ENCODE data around the gene TAL1.
"Not testable (repeated sequence)": the region's sequence is repeated elsewhere in the genome, so short reads cannot be mapped to it uniquely, and the experiment has no call there.

Gene TAL1

DNA sequence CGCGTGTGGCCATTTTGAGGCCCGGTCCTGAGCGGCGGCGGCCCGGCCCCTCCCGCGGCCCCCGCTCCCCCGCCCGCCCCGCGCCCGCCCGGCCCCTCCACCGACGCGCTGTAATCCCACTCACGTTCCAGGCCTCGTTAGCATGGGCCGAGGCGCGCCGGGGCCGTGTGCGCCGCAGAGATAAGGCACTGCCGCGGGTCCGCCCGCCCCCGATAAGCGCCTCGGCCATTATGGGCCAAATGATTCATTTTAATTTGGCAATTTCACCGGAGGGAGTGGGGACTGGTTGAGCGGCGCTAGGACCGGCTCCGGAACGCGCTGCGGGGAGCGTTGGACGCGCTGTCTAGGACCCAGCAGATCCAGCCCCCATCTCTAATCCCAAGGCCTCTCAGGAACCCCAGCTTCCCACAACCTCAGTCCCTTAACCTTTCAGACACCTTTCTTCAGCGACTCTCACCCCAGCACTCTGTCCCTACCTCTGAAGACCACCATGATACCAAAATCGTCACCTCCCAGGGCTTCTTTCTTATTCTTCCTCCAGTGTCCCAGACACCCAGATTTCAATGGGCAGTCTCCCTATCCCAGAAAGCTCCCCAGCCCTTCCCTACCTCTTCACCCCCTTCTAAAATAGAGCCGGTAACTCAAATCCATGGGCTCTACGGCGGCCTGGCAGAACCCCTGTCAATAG, at the start of gene TAL1:
TAL1 (minus strand) TSS at position 39 of the 688 bp plus-strand sequence. CDS start 6,337 bp downstream, outside the sequence.
- peak; percentile 53 for DNase-seq (ENCODE audit: low read depth)
- TF ChIP-seq POLR2A (IDR thresholded peaks at IDR 0.05; ENCODE audit: extremely low read depth, insufficient read length) = no peak
- TF ChIP-seq, protein P1, sequence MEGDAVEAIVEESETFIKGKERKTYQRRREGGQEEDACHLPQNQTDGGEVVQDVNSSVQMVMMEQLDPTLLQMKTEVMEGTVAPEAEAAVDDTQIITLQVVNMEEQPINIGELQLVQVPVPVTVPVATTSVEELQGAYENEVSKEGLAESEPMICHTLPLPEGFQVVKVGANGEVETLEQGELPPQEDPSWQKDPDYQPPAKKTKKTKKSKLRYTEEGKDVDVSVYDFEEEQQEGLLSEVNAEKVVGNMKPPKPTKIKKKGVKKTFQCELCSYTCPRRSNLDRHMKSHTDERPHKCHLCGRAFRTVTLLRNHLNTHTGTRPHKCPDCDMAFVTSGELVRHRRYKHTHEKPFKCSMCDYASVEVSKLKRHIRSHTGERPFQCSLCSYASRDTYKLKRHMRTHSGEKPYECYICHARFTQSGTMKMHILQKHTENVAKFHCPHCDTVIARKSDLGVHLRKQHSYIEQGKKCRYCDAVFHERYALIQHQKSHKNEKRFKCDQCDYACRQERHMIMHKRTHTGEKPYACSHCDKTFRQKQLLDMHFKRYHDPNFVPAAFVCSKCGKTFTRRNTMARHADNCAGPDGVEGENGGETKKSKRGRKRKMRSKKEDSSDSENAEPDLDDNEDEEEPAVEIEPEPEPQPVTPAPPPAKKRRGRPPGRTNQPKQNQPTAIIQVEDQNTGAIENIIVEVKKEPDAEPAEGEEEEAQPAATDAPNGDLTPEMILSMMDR (IDR thresholded peaks at IDR 0.05; ENCODE audit: low read depth, low read length) = no peak
- peak within 1 kb of the TSS; percentile 36 for H3K4me3 ChIP-seq (ENCODE audit: low read depth, low read length)

DNA sequence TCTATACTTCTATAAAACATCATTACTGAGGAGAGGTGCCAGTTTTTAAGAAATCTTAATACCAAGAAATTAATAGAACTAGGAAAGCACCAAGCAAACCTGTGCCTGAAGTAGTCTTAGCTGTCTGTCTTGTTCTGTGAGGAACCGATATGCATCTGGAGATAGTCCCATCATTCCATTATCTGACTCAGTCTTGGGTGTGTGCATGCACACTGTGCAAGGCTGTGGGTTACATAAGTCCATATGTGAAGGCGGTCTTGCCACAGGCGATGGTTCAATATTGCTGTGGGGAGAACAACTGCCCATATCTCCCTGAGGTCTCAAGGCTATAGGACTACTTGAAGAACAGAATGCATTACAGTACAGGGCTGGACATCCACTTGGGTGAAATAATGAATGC, 48.1 kb upstream of the TAL1 start:
- TF ChIP-seq, protein P1 (IDR thresholded peaks at IDR 0.05; ENCODE audit: low read depth, low read length) = no peak
- TF ChIP-seq, protein P2, sequence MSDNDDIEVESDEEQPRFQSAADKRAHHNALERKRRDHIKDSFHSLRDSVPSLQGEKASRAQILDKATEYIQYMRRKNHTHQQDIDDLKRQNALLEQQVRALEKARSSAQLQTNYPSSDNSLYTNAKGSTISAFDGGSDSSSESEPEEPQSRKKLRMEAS (IDR thresholded peaks at IDR 0.05; ENCODE audit: low read depth, low read length) = no peak
- TF ChIP-seq POLR2A (IDR thresholded peaks at IDR 0.05; ENCODE audit: extremely low read depth, insufficient read length) = no peak
- TF ChIP-seq MYC (IDR thresholded peaks at IDR 0.05; ENCODE audit: low read depth, low read length) = no peak

DNA sequence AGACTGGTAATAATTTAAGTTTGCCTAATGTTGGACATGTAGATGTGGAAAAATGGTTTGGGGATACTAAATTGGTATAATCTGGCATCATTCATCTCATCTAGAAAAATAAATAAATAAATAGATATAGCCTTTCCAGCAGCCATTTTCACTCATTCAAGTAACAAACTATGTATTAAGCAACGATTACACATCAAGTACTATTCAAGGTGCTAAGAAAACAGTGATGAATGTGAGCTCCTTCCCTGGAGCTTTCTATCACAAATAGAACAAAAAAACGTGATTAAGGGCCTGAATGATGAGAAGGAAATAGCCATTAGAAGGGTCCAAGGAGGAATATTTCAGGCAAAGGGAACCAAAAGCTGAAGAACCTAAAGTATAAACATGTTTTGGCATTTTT, 44.8 kb upstream of the TAL1 start:
- no peak for DNase-seq (ENCODE audit: low read depth)
- TF ChIP-seq, protein P1 (IDR thresholded peaks at IDR 0.05; ENCODE audit: low read depth, low read length) = no peak
- TF ChIP-seq POLR2A (IDR thresholded peaks at IDR 0.05; ENCODE audit: extremely low read depth, insufficient read length) (no peak), MYC (IDR thresholded peaks at IDR 0.05; ENCODE audit: low read depth, low read length) (no peak)
- TF ChIP-seq, protein P2 (IDR thresholded peaks at IDR 0.05; ENCODE audit: low read depth, low read length) = no peak
- no peak overlapping the region for H3K4me3 ChIP-seq (ENCODE audit: low read depth, low read length)

More for the DNA sequence above, 48.1 kb upstream of the TAL1 start:
- no peak overlapping the region for H3K4me3 ChIP-seq (ENCODE audit: low read depth, low read length)
- DNase-seq (ENCODE audit: low read depth) = no peak

DNA sequence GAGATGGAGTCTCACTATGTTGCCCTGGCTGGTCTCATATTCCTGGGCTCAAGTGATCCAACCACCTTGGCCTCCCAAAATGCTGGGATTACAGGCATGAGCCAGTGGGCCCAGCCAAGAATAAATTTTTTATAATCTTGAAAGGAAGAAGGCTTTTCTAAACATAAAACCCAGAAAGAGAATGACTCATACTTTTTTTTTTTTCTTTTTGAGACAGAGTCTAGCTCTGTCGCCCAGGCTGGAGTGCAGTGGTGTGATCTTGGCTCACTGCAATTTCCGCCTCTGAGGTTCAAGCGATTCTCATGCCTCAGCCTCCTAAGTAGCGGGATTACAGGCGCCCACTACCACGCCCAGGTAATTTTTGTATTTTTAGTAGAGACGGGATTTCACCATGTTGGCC, 43.8 kb upstream of the TAL1 start:
- not testable (repeated sequence) for DNase-seq (ENCODE audit: low read depth); H3K4me3 ChIP-seq (ENCODE audit: low read depth, low read length)

DNA sequence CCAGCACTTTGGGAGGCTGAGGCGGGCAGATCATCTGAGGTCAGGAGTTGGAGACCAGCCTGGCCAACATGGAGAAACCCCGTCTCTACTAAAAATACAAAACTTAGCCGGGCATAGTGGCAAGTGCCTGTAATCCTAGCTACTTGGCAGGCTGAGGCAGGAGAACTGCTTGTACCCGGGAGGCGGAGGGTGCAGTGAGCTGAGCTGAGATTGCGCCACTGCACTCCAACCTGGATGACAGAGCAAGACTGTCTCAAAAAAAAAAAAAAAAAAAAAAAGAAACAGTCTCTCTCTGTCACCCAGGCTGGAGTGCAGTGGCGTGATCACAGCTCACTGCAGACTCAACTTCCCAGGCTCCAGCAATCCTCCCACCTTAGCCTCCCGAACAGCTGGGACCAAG, 33.5 kb upstream of the TAL1 start:
- H3K4me3 ChIP-seq (ENCODE audit: low read depth, low read length); DNase-seq (ENCODE audit: low read depth): not testable (repeated sequence)

DNA sequence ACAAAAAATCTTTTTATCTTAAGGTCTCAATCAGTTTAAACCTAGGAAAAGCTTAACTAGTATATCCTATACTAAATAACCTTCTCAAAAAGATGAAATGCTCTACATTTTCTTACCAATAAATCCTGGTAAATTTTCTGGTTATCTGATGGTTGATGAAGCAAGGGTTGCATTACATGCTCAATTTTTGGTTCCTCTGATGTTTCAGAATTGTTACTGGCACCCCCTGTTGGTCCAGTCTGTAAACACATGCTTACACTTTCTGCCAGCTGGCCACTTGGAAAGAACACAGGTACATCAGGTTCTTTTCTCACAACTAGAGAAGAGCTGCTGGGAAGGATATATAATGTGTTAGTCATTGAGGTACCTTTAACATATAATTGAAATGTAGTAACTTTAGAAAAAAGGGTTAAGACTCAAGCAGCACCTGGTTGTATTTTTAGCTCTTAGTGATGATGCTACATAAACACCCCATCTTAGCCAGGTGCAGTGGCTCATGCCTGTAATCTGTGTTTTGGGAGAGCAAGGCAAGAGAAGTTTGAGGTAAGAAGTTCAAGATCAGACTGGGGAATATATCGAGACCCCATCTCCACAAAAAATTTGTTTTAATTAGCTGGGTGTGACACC, 30.9 kb upstream of the TAL1 start:
- DNase-seq (ENCODE audit: low read depth) = peak; percentile 55
- no peak overlapping the region for H3K4me3 ChIP-seq (ENCODE audit: low read depth, low read length)
- TF ChIP-seq POLR2A (IDR thresholded peaks at IDR 0.05; ENCODE audit: extremely low read depth, insufficient read length) (no peak), MYC (IDR thresholded peaks at IDR 0.05; ENCODE audit: low read depth, low read length) (no peak)
- TF ChIP-seq, protein P1 (IDR thresholded peaks at IDR 0.05; ENCODE audit: low read depth, low read length) = peak; percentile 56
- TF ChIP-seq, protein P2 (IDR thresholded peaks at IDR 0.05; ENCODE audit: low read depth, low read length) = peak; percentile 36

DNA sequence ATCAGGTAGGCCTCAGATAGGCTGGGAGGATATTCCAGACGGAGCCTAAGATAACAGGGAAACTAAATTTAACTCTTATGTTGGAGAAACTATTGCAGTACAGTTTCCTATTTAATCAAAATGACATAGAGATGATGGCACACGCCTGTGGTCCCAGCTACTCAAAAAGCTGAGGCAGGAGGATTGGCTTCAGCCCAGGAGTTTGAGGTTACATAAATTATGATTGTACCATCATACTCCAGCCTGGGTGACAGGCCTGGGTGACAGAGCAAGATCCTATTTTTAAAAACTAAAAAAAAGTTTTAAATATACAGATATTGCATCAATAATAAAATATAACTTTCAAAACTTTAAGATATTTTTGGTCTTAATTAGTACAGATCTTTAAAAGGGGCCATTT, 25.2 kb upstream of the TAL1 start:
- DNase-seq (ENCODE audit: low read depth) = no peak
- TF ChIP-seq, protein P2 (IDR thresholded peaks at IDR 0.05; ENCODE audit: low read depth, low read length) = no peak
- no peak overlapping the region for H3K4me3 ChIP-seq (ENCODE audit: low read depth, low read length)
